ENCODE results near the gene TNS1. TPM values are rescaled to one million over a fixed set of nuclear protein-coding genes. Genes with fewer than 3 reads are reported as not detected.

The TNS1 gene
- total RNA-seq, 1 experiment from 2014 or later = 3.4 TPM

DNA sequence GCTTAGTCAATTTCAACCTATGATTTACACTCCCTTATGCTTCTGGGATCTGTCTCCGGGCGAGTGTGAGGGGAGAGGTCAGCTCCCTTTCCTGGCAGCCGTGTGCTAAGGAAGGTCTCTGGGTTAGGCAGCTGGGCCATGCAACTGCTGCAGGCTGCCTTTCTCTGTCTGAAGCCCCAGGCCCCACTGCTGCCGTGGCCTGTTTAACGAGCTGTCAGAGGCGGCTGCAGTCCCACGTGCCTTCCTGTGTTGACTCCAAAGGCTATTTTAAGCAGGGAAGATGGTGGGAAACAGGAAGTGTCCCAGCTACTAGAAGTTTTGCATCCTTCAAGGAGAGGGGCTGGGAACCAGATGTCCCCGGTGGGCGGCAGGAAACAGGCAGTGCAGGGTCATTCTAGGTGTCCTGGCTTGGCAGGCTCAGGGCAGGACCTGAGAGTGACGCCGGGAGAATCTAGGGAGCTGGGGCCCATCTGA lies 186.4 kb downstream of the TNS1 start:
- H3K27me3 ChIP-seq (ENCODE audit: insufficient read depth, low read length) = no peaks in the 10 kb centered on the region
- H3K56ac ChIP-seq (ENCODE audit: insufficient read length, low read depth, low read length) = no peak overlapping the region
- H2BK12ac ChIP-seq (ENCODE audit: insufficient read length, low read depth, low read length) = no peak overlapping the region
- H3K23me2 ChIP-seq (ENCODE audit: insufficient read length, low read depth, low read length, poor library complexity, severe bottlenecking) = no peaks in the 10 kb centered on the region
- no peak overlapping the region; the same call in 1 of the 2 replicates for H3K14ac ChIP-seq (ENCODE audit: insufficient read depth, low read length)
- peaks cover 0 to 7% of the 10 kb centered on the region in 2 experiments; a peak in 3 of 4 replicates for H3K4me1 Mint-ChIP-seq
- no peak overlapping the region for H3K4me3 Mint-ChIP-seq
- DNase-seq = no peak
- no peak overlapping the region for H3K4me2 ChIP-seq (ENCODE audit: insufficient read depth, insufficient read length, low read length)
- no peaks in the 10 kb centered on the region; a peak in 1 of 7 replicates for H3K36me3 Mint-ChIP-seq (ENCODE audit: insufficient read depth in 1 of 3, low read depth in 3 of 3)
- no peak overlapping the region for H4K5ac ChIP-seq (ENCODE audit: insufficient read length, low read depth, low read length)
- H2AFZ ChIP-seq (ENCODE audit: low read length) = no peak overlapping the region
- WGBS (ENCODE audit: extremely low coverage, insufficient read length, low lambda C conversion rate) = no CpG with 5 or more reads among the region's 11 CpGs
- no peak overlapping the region for H2BK5ac ChIP-seq (ENCODE audit: insufficient read length, low read length)
- H3K9me3 ChIP-seq (ENCODE audit: control insufficient read depth, low read depth, low read length) = no peaks in the 10 kb centered on the region
- no peak overlapping the region for H2BK120ac ChIP-seq (ENCODE audit: low read depth, low read length, poor library complexity, severe bottlenecking)
- H3K27ac Mint-ChIP-seq = peak overlapping the region in 1 of 3 experiments; percentile 88; a peak in 2 of 7 replicates
- no peak overlapping the region for H3K18ac ChIP-seq (ENCODE audit: insufficient read length, low read depth, low read length)
- no peak overlapping the region for H3T11ph ChIP-seq (ENCODE audit: low read length)
- H3K4me1 ChIP-seq (ENCODE audit: insufficient read depth, low read length) = no peaks in the 10 kb centered on the region
- H2BK20ac ChIP-seq (ENCODE audit: low read depth, low read length, poor library complexity, severe bottlenecking) = no peak overlapping the region
- H3K79me2 ChIP-seq (ENCODE audit: insufficient read depth, low read length) = no peaks in the 10 kb centered on the region
- no peaks in the 10 kb centered on the region; the same call in 1 of the 2 replicates for H3K27me3 Mint-ChIP-seq (ENCODE audit: low read depth)
- H3K9me3 Mint-ChIP-seq = no peaks in the 10 kb centered on the region; a peak in 1 of 5 replicates
- H3K9ac ChIP-seq (ENCODE audit: extremely low read depth, insufficient read length, low read length) = no peak overlapping the region
- H2BK15ac ChIP-seq (ENCODE audit: low read depth, low read length) = no peak overlapping the region
- no peak overlapping the region for H3K23ac ChIP-seq (ENCODE audit: insufficient read length, low read depth, low read length)
- no peaks in the 10 kb centered on the region for H4K20me1 ChIP-seq (ENCODE audit: control insufficient read depth, insufficient read depth, insufficient read length)
- TF ChIP-seq, protein P1, sequence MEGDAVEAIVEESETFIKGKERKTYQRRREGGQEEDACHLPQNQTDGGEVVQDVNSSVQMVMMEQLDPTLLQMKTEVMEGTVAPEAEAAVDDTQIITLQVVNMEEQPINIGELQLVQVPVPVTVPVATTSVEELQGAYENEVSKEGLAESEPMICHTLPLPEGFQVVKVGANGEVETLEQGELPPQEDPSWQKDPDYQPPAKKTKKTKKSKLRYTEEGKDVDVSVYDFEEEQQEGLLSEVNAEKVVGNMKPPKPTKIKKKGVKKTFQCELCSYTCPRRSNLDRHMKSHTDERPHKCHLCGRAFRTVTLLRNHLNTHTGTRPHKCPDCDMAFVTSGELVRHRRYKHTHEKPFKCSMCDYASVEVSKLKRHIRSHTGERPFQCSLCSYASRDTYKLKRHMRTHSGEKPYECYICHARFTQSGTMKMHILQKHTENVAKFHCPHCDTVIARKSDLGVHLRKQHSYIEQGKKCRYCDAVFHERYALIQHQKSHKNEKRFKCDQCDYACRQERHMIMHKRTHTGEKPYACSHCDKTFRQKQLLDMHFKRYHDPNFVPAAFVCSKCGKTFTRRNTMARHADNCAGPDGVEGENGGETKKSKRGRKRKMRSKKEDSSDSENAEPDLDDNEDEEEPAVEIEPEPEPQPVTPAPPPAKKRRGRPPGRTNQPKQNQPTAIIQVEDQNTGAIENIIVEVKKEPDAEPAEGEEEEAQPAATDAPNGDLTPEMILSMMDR (conservative IDR thresholded peaks at IDR 0.05) = no peak
- H3K4ac ChIP-seq (ENCODE audit: low read depth, low read length) = no peak overlapping the region
- no peak overlapping the region for H2AK5ac ChIP-seq (ENCODE audit: insufficient read length, low read length)
- no peak overlapping the region for H4K8ac ChIP-seq (replicated peaks; ENCODE audit: insufficient read length, low read depth, low read length)
- H3K79me1 ChIP-seq (ENCODE audit: insufficient read depth, low read depth, low read length, poor library complexity, severe bottlenecking) = no peaks in the 10 kb centered on the region
- H3K27ac ChIP-seq (ENCODE audit: insufficient read length, low read depth, low read length) = no peak overlapping the region
- no peak overlapping the region for H4K91ac ChIP-seq (ENCODE audit: insufficient read length, low read depth, low read length)
